CD4-positive, alpha-beta T cell treated with Interleukin-6 at 100 ng/mL for 8 hours (primary cell): ENCODE data around the gene IQSEC3.
"Not testable (repeated sequence)": the region's sequence is repeated elsewhere in the genome, so short reads cannot be mapped to it uniquely, and the experiment has no call there.

ENCODE experiments used
- DNase-seq: peaks from one replicate; pipeline ENCODE4 v3.0.0-alpha.2; 2020; ENCODE audit warnings: mixed read lengths, low spot score

IQSEC3 gene

DNA sequence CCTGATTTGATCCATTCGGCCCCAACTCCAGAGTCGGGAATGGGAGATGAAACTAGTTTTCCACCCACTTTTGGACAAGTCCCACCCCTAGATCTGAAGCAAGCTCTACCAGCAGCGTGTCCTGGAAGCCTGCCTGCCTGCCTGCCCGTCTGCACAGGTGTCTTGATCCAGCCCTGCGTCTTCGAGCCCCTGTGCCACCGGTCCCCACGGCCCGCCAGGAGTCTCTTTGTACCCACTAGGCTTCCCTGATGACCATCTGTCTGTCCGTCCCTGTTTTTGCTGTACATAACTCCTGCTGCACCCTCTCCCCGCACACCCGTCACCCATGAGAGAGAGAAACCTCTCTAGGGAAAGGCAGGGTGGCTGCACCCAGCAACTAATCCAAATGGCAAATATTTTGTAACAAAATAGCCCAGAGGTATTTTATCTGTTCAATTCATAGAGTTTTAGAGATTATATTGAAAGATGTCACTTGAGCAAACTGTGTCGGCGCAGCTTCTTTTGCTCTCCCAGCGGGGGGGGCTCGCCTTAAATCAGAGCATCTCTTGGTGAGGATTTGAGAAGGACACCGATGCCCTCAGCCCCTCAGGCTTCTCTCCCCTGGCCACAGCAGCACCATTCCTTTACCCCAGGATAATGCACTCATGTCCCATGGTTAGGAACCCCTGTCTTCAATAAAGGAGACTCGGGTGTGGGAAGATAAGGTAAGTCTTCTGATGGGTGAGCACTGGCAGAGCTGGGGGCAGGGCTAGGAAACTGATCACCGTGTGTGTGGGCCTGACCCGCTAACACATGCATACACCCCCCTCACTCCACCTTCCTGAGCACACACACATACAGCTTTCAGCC, 111.6 kb downstream of the IQSEC3 start:
- no peak for DNase-seq

DNA sequence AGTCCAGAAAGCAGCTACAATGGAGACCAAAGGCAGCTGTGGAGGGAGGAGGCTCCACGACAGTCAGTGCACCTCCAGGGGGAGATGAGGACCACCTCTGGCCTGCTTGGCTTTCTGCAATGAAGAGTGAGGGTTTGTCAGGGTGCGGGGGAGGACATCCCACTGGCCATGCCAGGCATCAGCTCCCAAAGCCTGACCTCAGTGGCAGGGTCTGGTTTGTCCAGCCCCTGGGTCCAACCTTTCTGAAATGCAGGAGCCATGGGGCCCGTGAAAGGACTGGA, 112.2 kb downstream of the IQSEC3 start:
- DNase-seq: no peak

DNA sequence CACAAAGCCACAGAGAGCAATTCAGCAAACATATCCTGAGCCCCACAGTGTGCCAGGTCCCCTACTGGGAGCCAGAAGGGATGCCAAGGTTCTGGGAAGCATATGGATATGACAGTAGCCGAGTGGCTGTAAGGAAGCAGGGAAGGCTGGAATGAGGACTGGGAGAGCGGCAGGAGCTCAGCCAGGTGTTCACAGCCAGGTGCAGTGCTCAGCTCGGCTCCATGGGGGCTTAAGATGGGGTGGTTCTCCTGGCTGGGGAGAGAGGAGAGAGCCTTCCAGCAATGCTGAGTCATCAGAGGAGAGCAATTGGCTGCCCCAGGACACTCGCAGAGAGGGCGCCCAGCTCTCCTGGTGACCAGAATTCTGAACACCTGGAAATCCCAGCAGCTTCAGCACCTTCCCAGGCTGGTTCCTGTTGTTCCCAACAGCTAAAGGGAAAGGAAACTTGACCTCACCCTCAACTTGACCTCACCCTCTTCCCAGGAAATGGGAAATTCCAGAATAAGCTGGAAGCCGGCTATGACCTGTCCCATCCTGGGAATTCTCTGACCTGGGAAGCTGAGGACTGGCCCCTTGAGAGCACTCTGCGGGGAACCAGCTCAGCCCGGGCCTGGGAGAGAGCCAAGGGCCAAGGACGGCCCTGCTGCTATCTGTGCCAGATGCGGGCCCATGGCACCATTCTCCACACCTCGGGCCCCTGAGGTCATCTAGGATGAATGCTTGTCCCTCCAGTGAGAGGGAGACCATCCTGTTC, 112.7 kb downstream of the IQSEC3 start:
- no peak for DNase-seq

GRCh38 chr12:179885-180284, 113.3 kb downstream of the IQSEC3 start:
- no peak for DNase-seq

GRCh38 chr12:180445-180844, 113.9 kb downstream of the IQSEC3 start:
- no peak for DNase-seq

GRCh38 chr12:181921-182320, 115.4 kb downstream of the IQSEC3 start:
- no peak for DNase-seq

DNA sequence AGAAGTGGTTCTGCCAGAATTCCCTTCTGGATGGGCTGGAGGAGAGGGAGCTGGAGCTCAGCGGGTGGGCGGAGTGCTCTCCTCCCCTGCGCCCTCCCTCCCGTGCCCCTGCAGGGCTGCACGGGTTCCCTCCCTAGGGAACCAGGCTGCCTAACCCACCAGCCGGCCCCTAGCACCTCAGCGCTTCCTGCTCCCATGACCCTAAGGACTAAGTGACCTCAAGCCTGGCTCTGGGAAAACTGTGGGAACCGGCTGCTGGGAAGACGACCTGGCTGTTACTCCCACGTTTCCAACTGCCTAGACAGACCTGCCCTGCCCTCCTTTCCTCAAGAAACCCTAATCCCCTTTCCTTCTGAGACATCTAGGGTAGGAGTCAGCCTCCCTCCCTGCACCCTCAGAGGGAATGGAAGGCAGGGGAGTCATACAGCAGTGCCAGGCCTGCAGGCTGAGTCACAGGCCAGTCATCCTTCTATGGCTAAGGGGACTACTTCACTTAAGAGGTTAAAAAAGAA, 115.9 kb downstream of the IQSEC3 start:
- DNase-seq: no peak

- no peak for DNase-seq
Observed at GRCh38 chr12:184811-185575, 118.4 kb downstream of the IQSEC3 start.

DNA sequence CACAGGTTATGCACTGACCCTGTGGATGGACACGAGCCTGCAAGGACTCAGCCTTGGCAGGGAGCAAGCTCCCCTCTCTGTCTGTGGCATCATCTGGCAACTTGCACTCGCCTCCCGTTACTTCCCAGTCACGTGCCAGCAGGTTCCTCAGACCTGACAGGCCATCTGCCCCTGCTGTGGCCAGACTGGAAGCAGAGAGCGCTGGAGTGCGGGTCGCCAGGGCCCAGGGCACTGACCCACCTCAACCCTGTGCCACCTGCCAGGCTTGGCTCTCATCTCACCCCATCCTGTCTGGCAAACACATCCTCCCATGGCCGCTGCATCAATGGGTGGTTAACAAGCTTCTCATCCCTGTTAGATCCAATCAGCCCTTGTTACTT, 119.0 kb downstream of the IQSEC3 start:
- DNase-seq: no peak

DNA sequence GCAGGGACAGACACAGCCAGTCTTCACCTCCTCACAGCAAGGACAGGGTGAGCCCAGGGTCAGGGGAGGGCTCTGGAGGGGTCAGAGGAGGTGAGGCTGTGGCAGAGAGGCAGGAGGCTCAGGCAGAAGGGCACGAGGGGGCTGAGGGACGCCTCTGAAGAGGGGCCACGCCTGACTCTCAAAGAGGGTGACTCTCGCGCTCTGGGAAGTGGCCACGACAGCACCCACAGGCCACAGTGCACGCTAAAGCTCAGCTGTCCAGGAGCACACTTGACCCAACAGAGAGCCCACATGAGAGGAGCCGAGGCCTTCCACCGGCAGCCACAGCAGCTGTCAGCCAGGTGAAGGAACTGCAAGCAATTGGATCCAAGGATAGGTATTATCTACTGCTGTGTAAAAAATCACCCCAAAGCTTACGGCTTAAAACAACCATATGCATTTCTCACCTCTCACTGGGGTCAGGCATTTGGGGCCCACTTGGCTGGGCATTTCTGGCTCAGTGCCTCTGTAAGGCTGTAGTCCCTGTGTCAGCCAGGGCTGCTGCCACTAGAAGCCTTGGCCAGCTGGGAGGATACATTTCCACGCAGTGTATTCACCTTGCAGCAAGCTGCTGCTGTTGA, 119.5 kb downstream of the IQSEC3 start:
- no peak for DNase-seq

DNA sequence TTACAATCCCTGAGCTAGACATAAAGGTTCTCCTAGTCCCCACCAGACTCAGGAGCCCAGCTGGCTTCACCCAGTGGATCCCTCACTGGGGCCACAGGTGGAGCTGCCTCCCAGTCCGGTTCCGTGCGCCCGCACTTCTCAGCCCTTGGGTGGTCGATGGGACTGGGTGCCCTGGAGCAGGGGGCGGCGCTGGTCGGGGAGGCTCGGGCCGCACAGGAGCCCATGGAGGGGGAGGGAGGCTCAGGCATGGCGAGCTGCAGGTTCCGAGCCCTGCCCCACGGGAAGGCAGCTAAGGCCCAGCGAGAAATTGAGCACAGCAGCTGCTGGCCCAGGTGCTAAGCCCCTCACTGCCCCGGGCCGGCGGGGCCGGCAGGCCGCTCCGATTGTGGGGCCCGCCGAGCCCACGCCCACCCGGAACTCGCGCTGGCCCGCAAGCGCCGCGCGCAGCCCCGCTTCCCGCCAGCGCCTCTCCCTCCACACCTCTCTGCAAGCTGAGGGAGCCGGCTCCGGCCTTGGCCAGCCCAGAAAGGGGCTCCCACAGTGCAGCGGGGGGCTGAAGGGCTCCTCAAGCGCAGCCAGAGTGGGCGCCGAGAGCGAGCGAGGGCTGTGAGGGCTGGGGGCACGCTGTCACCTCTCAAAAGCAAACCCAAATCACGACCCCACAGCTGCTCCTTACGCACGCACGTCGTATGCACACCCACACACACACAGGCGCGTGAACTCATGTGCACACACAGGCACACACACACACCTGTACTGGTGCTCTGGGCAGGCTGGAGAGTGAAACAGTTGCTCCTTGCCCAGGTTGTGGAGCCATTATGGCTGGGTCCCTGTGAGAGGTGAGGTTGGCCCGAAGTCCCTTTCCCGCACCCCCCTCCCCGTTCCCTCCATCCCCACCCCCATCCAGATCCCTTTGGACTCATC, 121.7 kb downstream of the IQSEC3 start:
- not testable (repeated sequence) for DNase-seq

DNA sequence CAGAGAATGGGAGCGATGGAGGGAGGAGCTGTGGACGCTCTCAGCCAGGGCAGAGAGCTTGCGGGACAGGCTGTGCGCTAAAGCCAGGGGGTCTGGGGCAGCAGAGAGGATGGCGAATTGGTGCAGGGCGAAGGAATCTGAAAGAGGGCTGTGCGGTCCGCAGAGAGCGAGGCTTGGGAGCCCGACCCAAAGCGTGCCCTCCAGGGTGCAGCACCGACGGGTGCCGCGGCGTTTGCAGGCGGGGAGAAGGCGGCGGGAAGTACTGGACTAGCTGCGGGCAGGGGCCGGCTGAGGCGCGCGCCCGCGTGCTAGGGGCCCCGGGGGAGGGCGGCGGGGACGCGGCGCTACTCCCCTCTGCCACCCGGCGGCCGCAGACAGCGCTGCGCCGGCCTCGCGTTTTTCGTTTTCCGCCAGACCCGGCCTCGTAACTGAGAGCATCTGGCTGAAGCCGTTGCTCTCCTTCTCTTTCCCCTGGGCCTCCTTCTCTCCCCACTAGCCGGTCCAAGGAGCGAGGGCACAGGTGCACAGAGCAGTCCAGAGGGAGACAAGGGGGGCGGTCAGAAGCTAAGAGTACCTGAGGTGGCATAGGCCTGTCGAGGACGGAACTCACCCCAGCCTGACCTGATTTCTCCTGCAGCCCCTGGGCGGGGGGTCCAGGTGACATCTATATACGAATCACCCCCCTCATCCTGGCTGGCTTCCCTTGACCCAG, 122.5 kb downstream of the IQSEC3 start:
- no peak for DNase-seq

DNA sequence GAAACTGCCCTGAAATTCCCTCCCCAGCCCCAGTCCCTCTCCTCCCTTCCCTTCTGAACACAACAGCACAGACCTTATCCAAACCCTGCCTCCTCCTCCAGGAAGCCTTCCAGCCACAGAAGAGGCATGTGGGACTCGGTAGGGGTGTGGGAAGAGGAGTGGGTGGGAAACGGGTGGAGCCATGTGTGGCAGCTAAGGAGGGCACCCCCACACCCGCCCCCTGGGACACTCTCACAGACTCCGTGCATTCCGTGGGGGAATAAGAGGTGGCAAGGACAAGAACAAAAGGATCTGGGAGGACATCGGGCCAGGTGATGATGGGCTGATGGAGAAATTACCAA, 123.0 kb downstream of the IQSEC3 start:
- DNase-seq: no peak

DNA sequence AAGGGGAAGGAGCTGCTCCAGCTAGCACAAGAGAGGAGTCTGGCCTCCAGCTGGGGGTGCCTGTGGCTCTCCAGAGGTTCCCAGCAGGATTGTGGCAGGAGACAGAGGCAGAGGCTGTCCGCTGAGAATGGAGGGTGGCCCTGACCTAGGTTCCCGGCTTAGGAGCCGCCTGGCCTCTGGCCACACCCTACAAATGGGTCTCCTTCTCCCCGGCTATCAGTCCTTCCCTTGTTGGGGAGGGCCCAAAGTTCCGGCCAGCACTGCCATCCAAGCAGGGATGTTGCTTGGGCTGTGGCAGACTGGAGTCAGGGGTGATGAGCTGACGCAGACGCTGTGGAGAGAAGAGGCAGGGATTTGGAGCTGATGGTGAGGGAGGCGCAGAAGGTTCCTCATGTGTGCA, 124.3 kb downstream of the IQSEC3 start:
- DNase-seq: no peak

GRCh38 chr12:191541-191940, 125.0 kb downstream of the IQSEC3 start:
- DNase-seq: no peak

- DNase-seq: no peak
Observed at GRCh38 chr12:193261-193660, 126.7 kb downstream of the IQSEC3 start.

DNA sequence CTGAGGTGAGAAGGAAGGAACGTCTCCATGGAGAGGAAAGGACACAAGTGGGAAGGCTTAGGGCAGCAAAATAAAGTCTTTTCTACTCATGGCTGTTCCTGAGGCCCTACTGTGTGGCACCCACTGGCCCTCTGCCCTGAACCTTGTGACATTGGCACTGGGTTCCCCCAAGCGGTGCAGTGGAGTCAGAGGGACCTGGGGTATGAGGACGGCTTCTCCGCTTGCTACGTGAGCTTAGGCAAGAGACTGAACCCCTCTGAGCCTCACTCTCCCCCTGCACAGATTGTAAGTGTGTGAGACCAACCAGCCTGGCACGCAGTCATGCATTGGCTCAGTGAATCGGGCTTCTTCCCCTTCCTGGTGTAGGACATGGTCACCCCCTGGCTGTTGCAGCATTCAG, 127.7 kb downstream of the IQSEC3 start:
- no peak for DNase-seq

DNA sequence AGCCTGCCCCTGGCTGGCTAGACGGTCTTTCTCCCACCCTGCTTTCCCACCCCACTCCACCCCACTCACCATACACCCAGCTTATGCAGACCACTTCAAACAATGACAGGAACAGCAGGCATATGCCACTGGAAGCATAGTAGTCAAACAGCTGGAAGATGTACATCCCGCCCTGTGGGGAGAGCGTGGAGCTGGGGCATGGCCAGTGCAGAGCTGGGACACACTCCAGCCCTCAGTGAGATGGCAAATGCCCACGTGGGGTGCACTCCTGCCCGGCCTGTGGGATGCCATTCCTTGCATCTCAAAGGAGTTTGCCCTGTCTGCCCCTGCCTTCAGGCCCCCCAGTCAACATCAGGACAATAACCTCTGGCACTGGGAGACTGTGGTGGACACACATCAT, 128.6 kb downstream of the IQSEC3 start:
- no peak for DNase-seq

DNA sequence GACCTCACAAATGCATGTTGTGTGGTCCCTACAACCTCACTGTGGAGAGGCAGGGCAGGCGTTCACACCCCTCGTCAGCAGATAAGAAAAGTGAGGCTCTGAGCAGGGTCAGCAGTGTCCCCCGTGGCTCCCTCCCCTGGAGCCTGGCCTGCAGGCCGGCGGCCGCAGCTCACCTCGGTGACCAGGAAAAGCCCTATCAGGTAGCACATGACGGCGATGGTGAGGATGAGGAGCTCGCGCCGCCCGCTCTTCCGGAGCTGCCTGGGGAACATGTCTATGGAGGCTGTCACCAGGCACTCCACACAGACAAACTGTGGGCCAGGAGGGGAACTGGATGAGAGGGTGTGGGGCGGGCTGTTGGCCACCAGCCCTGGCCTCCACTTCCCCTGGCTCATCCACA, 129.4 kb downstream of the IQSEC3 start:
- DNase-seq: no peak

DNA sequence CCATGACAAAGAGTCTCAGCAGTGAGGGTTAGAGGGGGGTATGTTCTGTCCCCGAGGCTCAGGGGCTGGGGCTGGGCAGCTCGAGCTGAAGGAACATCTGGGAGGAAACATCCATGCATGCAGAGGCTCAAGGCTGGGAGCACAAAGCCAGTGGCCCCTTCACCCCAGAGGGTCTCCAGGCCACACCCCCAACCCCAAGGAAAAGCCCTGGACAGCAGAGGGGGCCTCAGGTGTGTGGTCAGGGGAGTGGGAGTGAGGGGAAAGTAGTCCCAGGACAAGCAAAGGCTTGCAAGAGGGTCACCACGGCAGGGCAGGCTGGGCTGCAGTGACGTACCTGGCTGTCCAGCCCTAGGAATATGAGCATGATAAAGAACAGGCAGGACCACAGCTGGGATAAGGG, 129.9 kb downstream of the IQSEC3 start:
- DNase-seq: no peak

DNA sequence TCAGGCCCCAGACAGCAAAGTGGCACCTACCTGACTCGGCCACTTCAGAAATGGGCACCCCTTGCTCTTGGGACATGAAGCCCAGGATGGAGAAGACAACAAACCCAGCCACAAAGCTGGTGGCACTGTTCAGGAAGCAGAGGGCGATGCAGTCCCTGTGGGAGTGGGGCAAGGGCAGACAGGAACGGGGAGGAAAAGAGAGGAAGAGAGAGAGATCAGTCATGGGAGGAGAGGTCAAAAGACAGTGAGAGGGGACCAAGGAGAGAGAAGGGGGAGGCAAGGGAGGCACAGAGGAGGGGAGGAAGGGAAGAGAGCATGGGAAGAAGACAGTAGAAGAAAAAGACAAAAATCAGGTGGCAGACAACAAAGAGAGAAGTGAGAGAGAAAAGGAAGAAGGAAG, 130.8 kb downstream of the IQSEC3 start:
- DNase-seq: no peak
